Glutamatergic neuron (in vitro differentiated cells): ENCODE measurements around the gene NEK10. TPM values are rescaled to one million over a fixed set of nuclear protein-coding genes. Genes with fewer than 3 reads are reported as not detected.

Experiments used
- DNase-seq: peaks from one replicate; pipeline ENCODE4 v3.0.0; 2022
- H3K27ac Mint-ChIP-seq: one replicate; pipeline ENCODE4 v1.8.0; 2020; ENCODE audit warnings: mild to moderate bottlenecking, mixed read lengths, inconsistent platforms; ENCODE audit not compliant: unreplicated experiment
- H3K27me3 Mint-ChIP-seq: one replicate; pipeline ENCODE4 v1.8.0; 2020; ENCODE audit warnings: mild to moderate bottlenecking, moderate library complexity, mixed read lengths, inconsistent platforms; ENCODE audit not compliant: unreplicated experiment
- H3K36me3 Mint-ChIP-seq: one replicate; pipeline ENCODE4 v1.8.0; 2020; ENCODE audit warnings: mild to moderate bottlenecking, mixed read lengths, inconsistent platforms; ENCODE audit not compliant: unreplicated experiment
- H3K4me1 Mint-ChIP-seq: one replicate; pipeline ENCODE4 v1.8.0; 2020; ENCODE audit warnings: mild to moderate bottlenecking, low read depth, mixed read lengths, inconsistent platforms; ENCODE audit not compliant: unreplicated experiment
- H3K4me3 Mint-ChIP-seq: one replicate; pipeline ENCODE4 v1.8.0; 2020; ENCODE audit warnings: mild to moderate bottlenecking, mixed read lengths, inconsistent platforms; ENCODE audit not compliant: unreplicated experiment
- H3K9me3 Mint-ChIP-seq: one replicate; pipeline ENCODE4 v1.8.0; 2020; ENCODE audit warnings: mild to moderate bottlenecking, moderate library complexity, mixed read lengths, inconsistent platforms; ENCODE audit not compliant: unreplicated experiment
- total RNA-seq: library from RNA; stranded (reverse); fragmentation: NEBNext Ultra II Directional; extraction: Animal tissue kit (Norgen Biotek cat#: 25700); gene quantifications from one replicate; pipeline ENCODE4 v1.2.1, GENCODE V29; 2021; ENCODE audit not compliant: unreplicated experiment
- TF ChIP-seq, protein P1 (sequence below): fragments of 200-600 bp; sonication (generic); IDR thresholded peaks from one replicate; pipeline ENCODE4 v1.5.0; 2021; ENCODE audit not compliant: partially characterized antibody, unreplicated experiment

Gene NEK10
- total RNA-seq, 1 donor from 2014 or later, result 1.5 TPM

DNA sequence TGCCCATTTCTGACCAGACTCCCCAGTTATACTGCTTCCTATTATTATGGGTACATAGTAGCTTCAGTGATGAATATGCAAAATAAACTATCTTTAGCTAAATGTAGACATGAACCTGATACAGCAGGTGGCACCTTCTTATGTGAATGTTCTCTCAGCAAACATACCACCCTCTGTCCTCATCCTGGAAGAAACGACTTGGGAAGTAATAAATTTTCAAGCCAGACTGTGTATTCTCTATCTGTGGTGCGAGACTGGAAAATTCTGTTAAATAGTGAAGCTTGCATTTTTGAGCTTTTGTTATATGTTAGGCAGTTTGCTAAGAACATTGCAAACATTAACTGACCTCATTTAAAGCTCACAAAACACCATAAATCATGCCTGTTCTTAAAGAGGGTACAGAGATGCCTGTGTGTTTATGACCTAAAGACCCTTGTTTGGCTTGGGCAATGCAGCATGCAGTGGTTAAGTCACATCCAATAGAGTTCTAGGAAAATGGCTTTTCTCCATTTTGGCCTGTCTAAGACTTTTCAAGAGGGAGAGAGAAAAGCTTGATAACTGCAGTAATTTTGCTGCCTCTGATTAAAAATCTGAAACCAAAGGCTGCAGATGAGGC, 287.1 kb downstream of the NEK10 start:
- no peaks in the 10 kb centered on the region for H3K36me3 Mint-ChIP-seq
- TF ChIP-seq, protein P1, sequence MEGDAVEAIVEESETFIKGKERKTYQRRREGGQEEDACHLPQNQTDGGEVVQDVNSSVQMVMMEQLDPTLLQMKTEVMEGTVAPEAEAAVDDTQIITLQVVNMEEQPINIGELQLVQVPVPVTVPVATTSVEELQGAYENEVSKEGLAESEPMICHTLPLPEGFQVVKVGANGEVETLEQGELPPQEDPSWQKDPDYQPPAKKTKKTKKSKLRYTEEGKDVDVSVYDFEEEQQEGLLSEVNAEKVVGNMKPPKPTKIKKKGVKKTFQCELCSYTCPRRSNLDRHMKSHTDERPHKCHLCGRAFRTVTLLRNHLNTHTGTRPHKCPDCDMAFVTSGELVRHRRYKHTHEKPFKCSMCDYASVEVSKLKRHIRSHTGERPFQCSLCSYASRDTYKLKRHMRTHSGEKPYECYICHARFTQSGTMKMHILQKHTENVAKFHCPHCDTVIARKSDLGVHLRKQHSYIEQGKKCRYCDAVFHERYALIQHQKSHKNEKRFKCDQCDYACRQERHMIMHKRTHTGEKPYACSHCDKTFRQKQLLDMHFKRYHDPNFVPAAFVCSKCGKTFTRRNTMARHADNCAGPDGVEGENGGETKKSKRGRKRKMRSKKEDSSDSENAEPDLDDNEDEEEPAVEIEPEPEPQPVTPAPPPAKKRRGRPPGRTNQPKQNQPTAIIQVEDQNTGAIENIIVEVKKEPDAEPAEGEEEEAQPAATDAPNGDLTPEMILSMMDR, result no peak
- H3K4me3 Mint-ChIP-seq, result no peak overlapping the region
- H3K9me3 Mint-ChIP-seq, result no peaks in the 10 kb centered on the region
- no peaks in the 10 kb centered on the region for H3K4me1 Mint-ChIP-seq
- H3K27ac Mint-ChIP-seq, result no peak overlapping the region
- H3K27me3 Mint-ChIP-seq, result no peaks in the 10 kb centered on the region
- DNase-seq, result no peak

DNA sequence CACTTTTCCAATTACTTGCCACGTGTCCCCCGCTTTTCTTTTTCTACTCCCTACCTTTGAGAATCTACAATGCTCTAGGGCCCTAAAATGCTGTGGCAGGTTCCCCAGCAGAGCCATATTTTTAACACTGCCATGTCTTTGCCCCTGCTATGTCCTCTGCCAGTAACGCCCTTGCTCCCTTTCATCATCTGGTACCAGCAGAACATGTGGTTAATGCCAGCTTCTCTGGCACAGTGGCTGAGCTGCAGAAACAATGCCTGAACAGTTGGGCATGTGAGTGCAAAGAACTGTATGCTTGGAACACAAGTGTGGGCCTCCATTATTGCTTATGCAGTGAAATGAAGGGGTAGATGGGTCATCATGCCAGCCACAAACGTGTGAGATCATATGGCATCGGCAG, 287.6 kb downstream of the NEK10 start:
- Mint-ChIP-seq H3K9me3 (no peaks in the 10 kb centered on the region), H3K27me3 (no peaks in the 10 kb centered on the region), H3K4me3 (no peak overlapping the region), H3K4me1 (no peaks in the 10 kb centered on the region), H3K36me3 (no peaks in the 10 kb centered on the region), H3K27ac (no peak overlapping the region)
- TF ChIP-seq, protein P1, result no peak
- no peak for DNase-seq

DNA sequence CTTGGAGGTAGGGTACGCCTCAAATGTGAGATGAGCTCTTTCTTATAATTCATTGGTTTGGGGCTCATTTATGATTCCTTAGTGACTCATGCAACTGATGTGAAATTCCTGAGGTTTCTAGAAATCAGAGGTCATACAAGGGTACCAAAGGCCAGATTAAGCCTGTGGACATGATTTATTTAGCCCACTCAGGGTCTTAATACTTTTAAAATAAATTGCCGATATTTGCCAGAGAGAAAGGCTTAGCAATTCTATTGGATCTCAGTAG, 289.0 kb downstream of the NEK10 start:
- Mint-ChIP-seq H3K27ac (no peak overlapping the region), H3K27me3 (no peaks in the 10 kb centered on the region)
- DNase-seq, result no peak

DNA sequence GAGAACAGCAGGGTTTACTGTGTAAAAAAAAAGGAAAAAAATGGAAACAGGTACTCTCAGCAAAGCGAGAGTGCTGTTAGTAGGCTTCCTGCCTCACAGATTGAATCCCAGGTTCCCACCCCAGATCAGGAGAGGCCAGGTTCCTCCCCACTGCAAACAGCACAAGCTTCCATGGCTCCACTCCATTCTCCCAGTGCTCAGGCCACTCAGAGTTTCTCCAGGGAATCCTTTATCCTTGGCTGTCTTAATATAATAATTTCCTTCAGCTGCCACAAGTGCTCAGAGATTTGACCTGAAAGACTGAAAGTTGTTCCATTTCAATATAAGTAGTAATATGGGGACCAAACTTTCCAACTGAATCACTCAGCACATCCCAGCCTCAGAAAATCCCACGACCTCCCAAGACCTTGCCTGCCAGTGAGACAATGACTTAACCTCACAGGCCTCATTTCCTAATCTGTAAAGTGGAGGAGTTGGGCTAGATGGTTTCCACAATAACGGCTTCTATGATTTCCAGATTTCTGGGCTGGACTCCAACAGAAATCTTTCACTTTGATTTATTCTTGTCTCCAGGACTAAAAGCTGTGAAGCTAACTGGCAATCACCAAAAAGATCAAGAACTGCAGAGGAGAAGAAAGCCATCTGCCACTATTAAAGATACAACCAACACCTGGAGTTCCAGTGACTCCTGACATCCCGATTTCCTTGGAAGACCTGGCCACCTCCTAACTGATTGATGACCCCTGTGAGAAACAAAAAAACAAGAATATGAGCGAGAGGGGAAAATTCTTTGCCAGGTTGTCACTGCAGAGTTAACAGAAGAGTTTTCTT, 289.5 kb downstream of the NEK10 start:
- Mint-ChIP-seq H3K27me3 (no peaks in the 10 kb centered on the region), H3K4me1 (peaks cover 3% of the 10 kb centered on the region), H3K27ac (no peak overlapping the region), H3K4me3 (no peak overlapping the region), H3K9me3 (no peaks in the 10 kb centered on the region), H3K36me3 (no peaks in the 10 kb centered on the region)
- DNase-seq, result no peak
- TF ChIP-seq, protein P1, result no peak

More for the DNA sequence above, 289.0 kb downstream of the NEK10 start:
- Mint-ChIP-seq H3K4me3 (no peak overlapping the region), H3K36me3 (no peaks in the 10 kb centered on the region), H3K4me1 (peaks cover 2% of the 10 kb centered on the region), H3K9me3 (no peaks in the 10 kb centered on the region)
- TF ChIP-seq, protein P1, result no peak

DNA sequence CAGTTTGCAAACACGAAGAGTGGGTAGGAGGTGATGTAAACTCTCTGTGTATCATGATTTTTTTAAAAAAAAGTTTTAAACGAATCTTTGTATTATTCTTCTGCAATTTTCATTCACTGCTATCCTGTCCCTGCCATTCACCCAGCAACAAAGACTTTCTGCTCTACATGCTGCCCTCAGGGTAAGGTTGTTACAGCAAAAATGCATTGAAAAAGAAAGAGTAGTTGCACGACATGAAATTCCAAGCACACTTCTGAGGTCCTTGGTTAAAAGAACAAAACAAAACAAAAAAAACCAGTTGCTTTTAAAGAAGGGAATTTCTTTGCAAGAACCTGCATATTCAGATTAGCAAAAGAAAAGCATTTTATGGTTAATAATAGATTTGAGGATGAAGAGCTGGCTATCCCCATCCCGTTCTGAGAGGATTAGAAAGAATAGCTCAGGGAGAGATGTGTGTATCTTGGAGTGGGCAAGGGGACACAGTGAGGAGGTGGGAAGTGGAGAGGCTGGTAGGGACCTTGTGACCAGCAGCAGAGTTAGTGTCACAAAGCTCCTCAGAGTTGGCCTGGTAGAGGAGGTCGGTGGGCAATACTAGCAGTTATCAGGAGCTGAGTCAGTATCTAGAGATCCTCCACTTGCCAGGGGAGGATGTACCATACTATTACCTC, 290.8 kb downstream of the NEK10 start:
- Mint-ChIP-seq H3K4me3 (no peak overlapping the region), H3K9me3 (no peaks in the 10 kb centered on the region), H3K4me1 (peaks cover 7% of the 10 kb centered on the region), H3K27me3 (no peaks in the 10 kb centered on the region), H3K36me3 (no peaks in the 10 kb centered on the region), H3K27ac (no peak overlapping the region)
- TF ChIP-seq, protein P1, result no peak
- no peak for DNase-seq
